Immature natural killer cell (primary cell): ENCODE results near the gene GPR89B. TPM values are rescaled to one million over a fixed set of nuclear protein-coding genes. Genes with fewer than 3 reads are reported as not detected.
A peak's percentile ranks its signal among the peaks of the same experiment; 100 is the strongest.
"Not testable (repeated sequence)": the region's sequence is repeated elsewhere in the genome, so short reads cannot be mapped to it uniquely, and the experiment has no call there.

Experiments used
- DNase-seq, 3 donors: peaks; one replicate each; pipeline ENCODE4 v3.0.0; 2022; ENCODE audit warnings: mixed read lengths in 1 of 3
- H3K27ac Mint-ChIP-seq, 6 donors: one replicate each; pipeline ENCODE4 v1.8.0; 2020; ENCODE audit warnings: mixed read lengths in 6 of 6, mild to moderate bottlenecking in 5 of 6, inconsistent platforms in 4 of 6, moderate library complexity in 3 of 6
- H3K27me3 Mint-ChIP-seq, 3 donors: one replicate each; pipeline ENCODE4 v1.8.0; 2020 to 2021; ENCODE audit warnings: low read depth in 3 of 3, mild to moderate bottlenecking in 3 of 3, mixed read lengths in 3 of 3, moderate library complexity in 3 of 3, inconsistent platforms in 1 of 3
- H3K36me3 Mint-ChIP-seq, 3 donors: one replicate each; pipeline ENCODE4 v1.8.0; 2020; ENCODE audit warnings: mixed read lengths in 3 of 3, inconsistent platforms in 2 of 3, mild to moderate bottlenecking in 2 of 3
- H3K4me1 Mint-ChIP-seq, 2 donors: one replicate each; pipeline ENCODE4 v1.8.0; 2020; ENCODE audit warnings: inconsistent platforms in 2 of 2, mild to moderate bottlenecking in 2 of 2, mixed read lengths in 2 of 2, moderate library complexity in 1 of 2
- H3K4me3 Mint-ChIP-seq, 5 donors: one replicate each; pipeline ENCODE4 v1.8.0; 2020; ENCODE audit warnings: mild to moderate bottlenecking in 5 of 5, mixed read lengths in 5 of 5, inconsistent platforms in 3 of 5, moderate library complexity in 3 of 5
- H3K9me3 Mint-ChIP-seq, 6 donors: one replicate each; pipeline ENCODE4 v1.8.0; 2020; ENCODE audit warnings: mild to moderate bottlenecking in 6 of 6, mixed read lengths in 6 of 6, inconsistent platforms in 4 of 6, moderate library complexity in 3 of 6
- polyA plus RNA-seq, 3 donors: library from polyadenylated mRNA; unstranded; fragments of 300-500 nt; fragmentation: Illumina TruSeq; gene quantifications; one replicate each; pipeline ENCODE4 v1.2.3, GENCODE V29; 2021

The GPR89B gene
- 10 to 100 TPM in 2 of 3 donors, 1 to 10 TPM in 1; 4.6 to 30.0 (median 12.8) TPM for polyA plus RNA-seq

DNA sequence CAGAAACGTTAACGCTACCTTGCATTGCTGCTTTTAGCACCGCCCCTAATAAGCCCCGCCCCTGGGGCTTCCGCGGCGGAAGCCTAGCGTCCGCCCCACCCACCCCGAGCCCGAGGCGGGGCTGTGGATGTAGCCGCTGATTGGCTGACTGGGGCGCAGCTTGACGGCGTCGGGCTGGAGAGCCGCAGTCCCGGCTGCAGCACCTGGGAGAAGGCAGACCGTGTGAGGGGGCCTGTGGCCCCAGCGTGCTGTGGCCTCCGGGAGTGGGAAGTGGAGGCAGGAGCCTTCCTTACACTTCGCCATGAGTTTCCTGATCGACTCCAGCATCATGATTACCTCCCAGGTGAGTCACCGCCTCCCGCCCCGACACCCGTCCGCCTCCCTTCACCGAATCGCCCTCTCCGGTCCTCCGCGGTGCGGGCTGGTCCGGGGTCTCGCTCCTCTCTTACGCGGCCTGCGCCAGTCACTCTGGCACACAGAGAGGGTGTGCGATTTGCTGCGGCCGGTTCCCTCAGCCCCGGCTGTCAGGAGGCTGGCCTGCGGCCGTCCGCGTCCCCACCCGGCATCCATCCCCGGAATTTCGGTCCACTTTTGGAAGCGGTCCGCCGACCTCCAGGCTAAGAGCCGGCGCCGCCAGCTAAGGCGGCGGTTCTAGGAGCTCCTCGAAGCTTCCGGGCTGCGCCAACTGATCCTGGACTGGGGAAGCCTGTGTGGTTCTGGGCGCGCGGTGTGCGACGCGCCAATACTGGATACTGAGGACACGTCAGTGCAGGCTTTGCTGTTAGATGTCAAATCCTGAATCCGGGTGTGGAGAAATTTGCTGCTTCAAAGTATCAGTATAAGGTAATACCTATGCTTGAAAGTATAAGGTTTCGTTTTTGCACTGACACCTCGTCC lies at the start of gene GPR89B:
Gene GPR89B, plus strand, starts transcription at position 185 of the 897 bp plus-strand sequence. Its CDS starts 117 bp downstream, at position 302.
- H3K27me3 Mint-ChIP-seq, H3K36me3 Mint-ChIP-seq, H3K9me3 Mint-ChIP-seq: not testable (repeated sequence)
- Mint-ChIP-seq H3K4me1 (peaks cover 24 to 38% of the 10 kb centered on the region in 2 donors), H3K27ac (peak within 1 kb of the TSS in 5 of 6 donors; percentile 45 to 87 (median 69)), H3K4me3 (peak within 1 kb of the TSS; percentile 78 to 88 (median 83))
- DNase-seq, result peak; percentile 86 to 88 (median 86)

DNA sequence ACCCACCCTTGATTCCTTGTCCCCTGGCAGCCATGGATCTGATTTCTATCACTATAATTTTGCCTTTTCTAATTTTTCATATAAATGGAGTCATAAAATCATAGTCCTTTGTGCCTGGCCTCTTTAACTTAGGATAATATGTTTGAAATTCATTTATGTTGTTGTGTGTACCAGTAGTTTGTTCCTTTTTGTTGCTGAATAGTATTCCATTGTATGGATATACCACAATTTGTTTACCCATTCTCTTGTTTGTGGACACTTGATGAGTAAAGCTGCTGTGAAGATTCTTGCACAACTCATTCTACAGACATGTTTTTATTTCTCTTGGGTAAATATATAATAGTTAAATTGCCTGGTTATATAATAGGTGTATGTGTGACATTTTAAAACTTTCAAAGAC lies 48.3 kb upstream of the GPR89B start:
- H3K27me3 Mint-ChIP-seq, result peaks cover 2 to 5% (median 4%) of the 10 kb centered on the region in 3 donors

DNA sequence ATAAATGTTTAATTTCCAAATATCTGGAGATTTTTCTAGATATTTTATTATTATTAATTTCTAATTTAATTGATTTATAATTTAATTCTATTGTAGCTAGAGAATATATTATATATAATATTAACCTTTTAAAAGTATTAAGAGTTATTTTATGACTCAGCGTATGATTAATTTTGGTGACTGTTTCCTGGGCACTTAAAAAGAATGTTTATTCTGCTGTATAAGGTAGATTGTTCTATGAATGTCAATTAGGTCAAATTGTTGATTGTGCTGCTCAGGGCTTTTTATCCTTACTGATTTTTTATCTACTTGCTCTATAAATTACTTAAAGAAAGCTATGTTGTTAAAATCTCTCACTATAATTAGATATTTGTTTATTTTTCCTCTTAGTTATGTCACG lies 45.7 kb upstream of the GPR89B start:
- Mint-ChIP-seq H3K27ac (no peak overlapping the region), H3K4me3 (no peak overlapping the region), H3K36me3 (no peaks in the 10 kb centered on the region), H3K27me3 (peaks cover 2 to 4% (median 4%) of the 10 kb centered on the region in 3 donors), H3K9me3 (peaks cover 0 to 11% (median 4%) of the 10 kb centered on the region in 6 donors), H3K4me1 (no peaks in the 10 kb centered on the region)
- DNase-seq, result no peak

More for the DNA sequence above, 48.3 kb upstream of the GPR89B start:
- Mint-ChIP-seq H3K4me3 (no peak overlapping the region), H3K27ac (no peak overlapping the region), H3K4me1 (no peaks in the 10 kb centered on the region), H3K9me3 (peaks cover 0 to 11% (median 4%) of the 10 kb centered on the region in 6 donors), H3K36me3 (no peaks in the 10 kb centered on the region)
- no peak for DNase-seq

DNA sequence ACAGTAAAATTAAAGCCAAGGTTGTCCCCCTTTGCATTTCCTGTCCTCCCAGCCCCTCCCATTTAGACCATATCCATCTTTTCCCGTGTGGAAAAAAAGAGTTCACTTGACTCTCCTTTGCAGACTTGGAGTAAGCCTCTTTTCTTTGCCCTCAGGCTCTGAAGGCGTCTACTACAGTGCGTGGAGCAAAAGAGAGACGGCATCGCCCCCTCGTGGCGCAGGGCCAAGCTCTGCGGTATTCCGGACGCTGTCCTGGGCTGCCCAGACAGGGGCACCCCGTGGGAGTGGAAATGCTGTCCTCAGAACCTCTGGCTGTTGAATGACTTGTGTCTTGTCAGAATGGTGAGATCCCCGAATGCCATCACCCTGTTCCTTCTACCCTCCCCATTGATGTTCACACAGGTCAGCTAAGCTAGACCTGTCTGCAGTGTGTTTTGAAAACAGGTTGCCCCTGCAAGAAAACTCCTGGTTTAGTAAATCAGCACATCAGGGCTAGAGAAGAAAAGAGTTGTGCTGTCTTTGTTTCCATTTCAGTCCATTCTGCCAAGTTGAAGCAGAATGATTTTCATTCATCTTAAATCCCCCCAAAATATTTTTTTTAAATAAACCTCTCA lies 37.9 kb upstream of the GPR89B start:
- Mint-ChIP-seq H3K27ac (no peak overlapping the region), H3K4me1 (no peaks in the 10 kb centered on the region), H3K36me3 (no peaks in the 10 kb centered on the region), H3K9me3 (no peaks in the 10 kb centered on the region), H3K27me3 (peaks cover 0 to 5% (median 0%) of the 10 kb centered on the region in 3 donors), H3K4me3 (no peak overlapping the region)
- DNase-seq, result peak; percentile 9 to 33 (median 21)

DNA sequence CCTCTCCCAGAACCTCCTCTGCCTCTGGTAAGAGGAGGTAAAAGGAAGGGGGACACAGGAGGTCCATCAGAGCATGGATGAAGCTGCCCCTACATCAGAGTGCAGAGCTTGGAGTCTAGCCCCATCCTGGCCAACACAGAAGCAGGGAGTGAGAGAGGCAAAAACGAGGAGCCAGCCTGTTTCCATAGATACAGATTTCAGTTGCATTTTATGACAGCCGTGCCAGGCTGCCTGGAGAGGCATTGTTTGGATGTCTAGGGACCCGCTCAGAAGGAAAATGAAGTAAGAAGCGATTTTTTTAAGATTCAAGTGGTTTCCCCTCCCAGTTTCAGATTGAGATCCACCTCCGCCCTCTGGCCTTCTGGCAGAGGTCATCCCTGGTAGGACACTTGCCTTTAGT lies 37.1 kb upstream of the GPR89B start:
- H3K27ac Mint-ChIP-seq, result no peak overlapping the region
- no peak for DNase-seq
- H3K4me3 Mint-ChIP-seq, result no peak overlapping the region
- no peaks in the 10 kb centered on the region for H3K9me3 Mint-ChIP-seq
- no peaks in the 10 kb centered on the region for H3K4me1 Mint-ChIP-seq
- H3K36me3 Mint-ChIP-seq, result no peaks in the 10 kb centered on the region
- H3K27me3 Mint-ChIP-seq, result peaks cover 0 to 5% (median 0%) of the 10 kb centered on the region in 3 donors

DNA sequence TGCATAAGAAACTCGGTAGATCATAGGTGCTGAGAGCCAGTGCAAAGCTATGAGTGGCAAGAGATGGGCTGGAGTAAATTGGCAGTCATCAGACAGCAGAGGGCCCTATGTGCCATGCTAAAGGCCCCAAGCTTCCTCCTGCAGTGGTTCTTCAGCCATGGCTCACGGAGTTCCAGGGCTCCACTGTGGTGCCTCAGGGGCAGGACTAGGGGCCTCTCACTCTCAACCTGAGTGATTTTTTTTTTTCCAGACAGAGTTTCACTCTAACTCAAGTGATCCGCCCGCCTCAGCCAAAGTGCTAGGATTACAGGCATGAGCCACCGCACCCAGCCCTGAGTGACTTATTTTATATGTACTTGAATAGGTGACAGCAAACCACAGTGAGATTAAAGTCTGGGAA lies 36.0 kb upstream of the GPR89B start:
- no peaks in the 10 kb centered on the region for H3K4me1 Mint-ChIP-seq
- H3K9me3 Mint-ChIP-seq, result no peaks in the 10 kb centered on the region
- H3K27me3 Mint-ChIP-seq, result peaks cover 0 to 5% (median 0%) of the 10 kb centered on the region in 3 donors
- no peaks in the 10 kb centered on the region for H3K36me3 Mint-ChIP-seq
- no peak overlapping the region for H3K27ac Mint-ChIP-seq
- DNase-seq, result no peak
- H3K4me3 Mint-ChIP-seq, result no peak overlapping the region

DNA sequence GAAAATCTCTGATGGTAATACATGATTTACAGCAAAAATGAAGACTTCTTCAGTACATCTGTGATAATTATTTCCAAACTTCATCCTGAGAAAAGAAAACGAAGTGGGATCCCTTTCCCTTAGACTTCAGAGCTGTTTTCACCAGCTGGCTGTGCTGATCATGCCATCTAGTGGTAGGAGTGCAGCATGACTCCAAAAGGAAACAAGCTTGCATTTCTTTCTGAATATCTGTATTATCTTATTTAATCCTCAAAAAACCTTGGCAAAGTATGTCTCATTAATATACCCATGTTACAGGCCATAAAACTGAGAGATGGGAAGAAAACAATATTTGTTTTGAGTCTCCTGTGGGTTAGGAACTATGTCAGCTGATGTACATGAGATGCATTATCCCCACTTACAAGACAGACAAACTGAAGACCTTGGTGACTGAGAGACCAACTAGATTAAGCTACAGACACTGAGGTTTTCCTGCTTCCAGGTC lies 35.4 kb upstream of the GPR89B start:
- no peaks in the 10 kb centered on the region for H3K9me3 Mint-ChIP-seq
- H3K27ac Mint-ChIP-seq, result no peak overlapping the region
- no peaks in the 10 kb centered on the region for H3K36me3 Mint-ChIP-seq
- H3K4me1 Mint-ChIP-seq, result no peaks in the 10 kb centered on the region
- H3K27me3 Mint-ChIP-seq, result peaks cover 0 to 5% (median 0%) of the 10 kb centered on the region in 3 donors
- peak; percentile 15 to 29 (median 28) for DNase-seq
- H3K4me3 Mint-ChIP-seq, result no peak overlapping the region

DNA sequence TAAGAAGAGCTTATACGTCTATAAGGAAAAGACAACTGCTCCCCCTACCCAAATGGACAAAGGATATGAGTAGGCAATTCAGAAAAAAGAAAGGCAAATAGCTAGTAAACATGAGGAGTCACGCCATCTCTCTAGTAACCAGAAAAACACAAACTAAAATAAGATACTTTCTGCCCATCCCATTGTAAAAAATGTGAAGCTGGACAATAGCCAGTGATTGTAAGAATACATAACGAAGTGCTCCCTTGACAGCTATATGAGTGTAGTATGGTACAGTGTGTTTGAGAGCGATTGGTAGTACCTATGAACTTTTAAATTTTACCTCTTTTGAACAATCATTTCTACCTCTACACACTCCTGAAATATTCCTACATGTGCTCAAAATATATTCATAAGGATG lies 33.1 kb upstream of the GPR89B start:
- Mint-ChIP-seq H3K27me3 (peaks cover 0 to 8% (median 2%) of the 10 kb centered on the region in 3 donors), H3K9me3 (no peaks in the 10 kb centered on the region), H3K27ac (no peak overlapping the region), H3K4me1 (no peaks in the 10 kb centered on the region), H3K36me3 (no peaks in the 10 kb centered on the region), H3K4me3 (no peak overlapping the region)
- no peak for DNase-seq

DNA sequence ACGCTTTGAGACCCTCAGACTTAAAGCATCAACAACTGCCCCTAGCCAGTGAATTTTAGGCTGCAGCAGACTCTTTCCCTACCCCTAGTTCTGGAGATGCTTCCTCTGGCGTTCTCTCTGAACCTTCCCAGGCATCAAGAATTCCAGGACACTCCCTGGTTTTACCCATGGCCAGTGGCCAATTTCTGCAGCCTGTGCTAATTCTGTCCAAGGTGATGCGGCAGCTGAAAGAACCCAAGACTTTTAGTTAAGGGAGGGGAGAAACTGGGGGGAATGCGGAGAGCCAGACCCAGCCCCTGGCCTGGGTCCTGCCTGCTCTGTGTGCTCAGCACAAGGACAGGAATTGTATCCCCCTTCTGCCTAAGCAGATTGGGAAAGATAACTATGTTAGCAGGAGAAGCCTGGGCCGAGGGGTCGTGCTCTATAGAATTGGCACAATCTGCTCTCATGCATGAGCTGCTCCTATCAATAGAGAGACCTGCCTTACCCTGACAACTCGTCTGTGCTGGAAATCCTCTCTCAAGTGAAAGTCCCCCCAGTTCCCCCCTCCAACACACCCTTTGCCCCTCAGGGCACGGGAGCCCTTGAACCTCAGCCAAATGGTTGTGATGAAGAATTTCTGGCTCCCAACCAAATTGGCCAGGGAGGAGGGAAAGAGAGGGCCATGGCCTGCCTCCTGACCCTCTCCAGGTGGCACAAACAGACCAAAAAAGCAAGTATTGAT lies 31.0 kb upstream of the GPR89B start:
- no peak overlapping the region for H3K27ac Mint-ChIP-seq
- H3K4me3 Mint-ChIP-seq, result no peak overlapping the region
- H3K27me3 Mint-ChIP-seq, result peaks cover under 1 to 2% (median 2%) of the 10 kb centered on the region in 3 donors
- no peak for DNase-seq
- no peaks in the 10 kb centered on the region for H3K36me3 Mint-ChIP-seq
- no peaks in the 10 kb centered on the region for H3K9me3 Mint-ChIP-seq
- no peaks in the 10 kb centered on the region for H3K4me1 Mint-ChIP-seq

DNA sequence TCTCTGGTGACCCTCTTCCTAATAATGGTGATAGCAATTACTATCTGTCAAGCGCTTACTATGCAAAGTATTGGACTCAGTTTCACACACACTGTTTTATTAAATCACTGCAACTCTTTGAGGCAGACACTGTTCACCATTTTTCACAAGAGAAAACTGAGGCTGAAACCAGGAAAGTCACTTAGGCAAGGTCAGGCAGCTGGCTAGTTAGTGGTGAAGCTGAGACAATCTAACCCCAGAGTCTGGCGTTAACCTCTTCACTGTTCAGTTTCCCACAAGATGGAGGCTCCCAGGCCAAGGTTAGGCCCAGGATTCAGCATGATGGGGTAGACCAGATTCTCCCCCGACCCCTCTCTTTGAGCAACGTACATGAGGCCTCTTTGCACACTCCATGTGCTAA lies 30.4 kb upstream of the GPR89B start:
- Mint-ChIP-seq H3K4me3 (no peak overlapping the region), H3K4me1 (no peaks in the 10 kb centered on the region), H3K27me3 (peaks cover 2 to 3% (median 2%) of the 10 kb centered on the region in 3 donors), H3K36me3 (no peaks in the 10 kb centered on the region), H3K27ac (no peak overlapping the region), H3K9me3 (no peaks in the 10 kb centered on the region)
- no peak for DNase-seq

DNA sequence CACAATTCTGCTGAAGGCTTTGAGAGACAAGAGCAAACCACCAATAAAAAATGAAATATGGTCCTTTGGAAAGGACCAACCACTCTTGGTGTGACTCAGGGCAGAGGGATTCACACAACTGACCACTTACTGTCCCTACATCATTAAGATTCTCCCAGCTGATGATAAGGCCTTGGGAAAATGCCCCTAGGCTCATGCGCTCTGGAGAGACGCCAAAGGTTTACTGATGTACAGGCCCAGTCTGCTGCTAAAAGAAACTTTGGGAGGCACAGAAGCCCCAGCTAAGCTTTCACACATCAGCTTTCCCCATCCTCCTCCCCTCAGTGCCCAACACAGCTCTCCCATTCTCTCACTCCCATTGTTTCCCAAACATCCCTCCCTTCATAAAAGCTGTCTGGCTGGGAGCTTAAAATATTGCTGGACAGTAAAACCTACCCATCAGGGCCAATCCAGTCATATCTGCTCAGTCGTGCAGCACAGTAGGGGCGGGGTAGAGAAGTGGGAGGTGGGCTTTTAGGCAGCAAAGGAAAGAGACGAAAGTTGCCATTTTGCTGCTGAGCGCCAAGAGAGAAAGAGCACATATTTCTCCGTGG lies 25.9 kb upstream of the GPR89B start, which contains the start of gene GJA8:
Gene GJA8, plus strand, starts transcription at position 543 of the 593 bp plus-strand sequence. CDS start 5,161 bp downstream, outside the sequence.
- no peaks in the 10 kb centered on the region for H3K36me3 Mint-ChIP-seq
- no peak within 1 kb of the TSS for H3K4me3 Mint-ChIP-seq
- no peaks in the 10 kb centered on the region for H3K9me3 Mint-ChIP-seq
- no peak within 1 kb of the TSS for H3K27ac Mint-ChIP-seq
- no peaks in the 10 kb centered on the region for H3K4me1 Mint-ChIP-seq
- DNase-seq, result no peak
- peaks cover 2 to 3% (median 2%) of the 10 kb centered on the region in 3 donors for H3K27me3 Mint-ChIP-seq

DNA sequence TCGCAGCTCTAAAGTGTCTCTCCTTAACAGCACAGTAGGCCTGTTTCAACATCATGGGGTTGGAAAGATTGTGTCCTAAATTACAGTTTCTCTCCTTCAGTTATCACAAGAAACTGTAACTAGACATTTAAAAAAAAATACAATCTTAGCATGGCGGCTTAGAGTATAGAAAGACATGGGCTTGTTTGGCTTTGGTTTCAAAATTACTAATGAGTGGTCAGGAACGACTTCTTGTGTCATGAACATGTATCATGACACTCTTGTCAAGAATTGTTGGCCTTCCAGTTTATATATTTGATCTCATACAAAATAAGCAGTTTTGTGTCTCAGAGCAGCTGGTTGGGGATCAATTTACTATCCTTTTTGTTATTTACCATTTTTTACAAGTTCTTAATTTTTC lies 23.5 kb upstream of the GPR89B start:
- H3K36me3 Mint-ChIP-seq, result no peaks in the 10 kb centered on the region
- H3K9me3 Mint-ChIP-seq, result no peaks in the 10 kb centered on the region
- no peak overlapping the region for H3K27ac Mint-ChIP-seq
- no peak overlapping the region for H3K4me3 Mint-ChIP-seq
- peaks cover 0 to 7% (median under 1%) of the 10 kb centered on the region in 3 donors for H3K27me3 Mint-ChIP-seq
- DNase-seq, result no peak
- no peaks in the 10 kb centered on the region for H3K4me1 Mint-ChIP-seq

DNA sequence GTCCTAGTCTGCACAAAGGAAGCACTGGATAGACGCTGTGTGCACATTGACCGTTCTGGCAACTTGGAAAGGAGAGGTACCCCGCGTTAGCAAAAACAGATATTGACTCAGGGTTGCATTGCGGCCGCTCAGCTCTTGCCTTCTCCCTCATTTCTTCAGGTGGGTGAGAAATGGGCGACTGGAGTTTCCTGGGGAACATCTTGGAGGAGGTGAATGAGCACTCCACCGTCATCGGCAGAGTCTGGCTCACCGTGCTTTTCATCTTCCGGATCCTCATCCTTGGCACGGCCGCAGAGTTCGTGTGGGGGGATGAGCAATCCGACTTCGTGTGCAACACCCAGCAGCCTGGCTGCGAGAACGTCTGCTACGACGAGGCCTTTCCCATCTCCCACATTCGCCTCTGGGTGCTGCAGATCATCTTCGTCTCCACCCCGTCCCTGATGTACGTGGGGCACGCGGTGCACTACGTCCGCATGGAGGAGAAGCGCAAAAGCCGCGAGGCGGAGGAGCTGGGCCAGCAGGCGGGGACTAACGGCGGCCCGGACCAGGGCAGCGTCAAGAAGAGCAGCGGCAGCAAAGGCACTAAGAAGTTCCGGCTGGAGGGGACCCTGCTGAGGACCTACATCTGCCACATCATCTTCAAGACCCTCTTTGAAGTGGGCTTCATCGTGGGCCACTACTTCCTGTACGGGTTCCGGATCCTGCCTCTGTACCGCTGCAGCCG lies 20.3 kb upstream of the GPR89B start:
- no peak overlapping the region for H3K27ac Mint-ChIP-seq
- H3K27me3 Mint-ChIP-seq, result peaks cover 0 to 3% (median 0%) of the 10 kb centered on the region in 3 donors
- no peaks in the 10 kb centered on the region for H3K9me3 Mint-ChIP-seq
- DNase-seq, result no peak
- no peak overlapping the region for H3K4me3 Mint-ChIP-seq
- no peaks in the 10 kb centered on the region for H3K36me3 Mint-ChIP-seq
- no peaks in the 10 kb centered on the region for H3K4me1 Mint-ChIP-seq
